WTC11 (cell line): ENCODE data around the gene CTNNA3. TPM values are rescaled to one million over a fixed set of nuclear protein-coding genes. Genes with fewer than 3 reads are reported as not detected.

Experiments used
- ATAC-seq: fragments of 200-7000 bp; cut with Tn5 transposase; 2 replicates; pipeline ENCODE4 v1.10.0; 2021; ENCODE audit warnings: mild to moderate bottlenecking, moderate library complexity
- CTCF ChIA-PET: fragments of 300-600 bp; sonication (Branson Sonifier 250); formaldehyde crosslinking; loops from one replicate; lab custom pipeline; 2021; ENCODE audit warnings: antibody characterized with exemption; lab: Charles Lee
- POLR2A ChIA-PET: fragments of 350-600 bp; sonication (Branson Sonifier 250); formaldehyde crosslinking; loops from one replicate; lab custom pipeline; 2021; ENCODE audit warnings: antibody characterized with exemption; lab: Charles Lee
- DNase-seq: peaks from one replicate; pipeline ENCODE4 v3.0.0; 2021; ENCODE audit warnings: low spot score
- H3K27ac Mint-ChIP-seq: 2 replicates; pipeline ENCODE4 v1.8.0; 2021; ENCODE audit warnings: mixed read lengths
- H3K27me3 Mint-ChIP-seq: 2 replicates; pipeline ENCODE4 v1.8.0; 2021; ENCODE audit warnings: low read depth, mild to moderate bottlenecking, moderate library complexity, mixed read lengths
- H3K36me3 Mint-ChIP-seq: 2 replicates; pipeline ENCODE4 v1.8.0; 2021; ENCODE audit warnings: mixed read lengths
- H3K4me1 Mint-ChIP-seq: 2 replicates; pipeline ENCODE4 v1.8.0; 2022; ENCODE audit warnings: mixed read lengths
- H3K4me3 Mint-ChIP-seq: 2 replicates; pipeline ENCODE4 v1.8.0; 2021; ENCODE audit warnings: mild to moderate bottlenecking, moderate library complexity, mixed read lengths
- H3K9me3 Mint-ChIP-seq: 2 replicates; pipeline ENCODE4 v1.8.0; 2021; ENCODE audit warnings: mixed read lengths
- ATF3 ChIP-seq: sonication (generic); formaldehyde crosslinking; conservative IDR thresholded peaks from 2 replicates; pipeline ENCODE4 v1.8.1; 2022; ENCODE audit warnings: mild to moderate bottlenecking, missing genetic modification reagents
- CBFB ChIP-seq: sonication (generic); formaldehyde crosslinking; IDR thresholded peaks from 2 replicates; pipeline ENCODE4 v1.8.1; 2022; ENCODE audit warnings: mild to moderate bottlenecking, low read depth, missing genetic modification reagents
- FOXK1 ChIP-seq: sonication (generic); formaldehyde crosslinking; IDR thresholded peaks from 2 replicates; pipeline ENCODE4 v1.8.0; 2022; ENCODE audit warnings: mild to moderate bottlenecking, moderate library complexity, missing genetic modification reagents
- IRF2 ChIP-seq: sonication (generic); formaldehyde crosslinking; IDR thresholded peaks from 2 replicates; pipeline ENCODE4 v1.8.0; 2022; ENCODE audit warnings: low read depth, missing genetic modification reagents, borderline replicate concordance
- MAX ChIP-seq: sonication (generic); formaldehyde crosslinking; IDR thresholded peaks from 2 replicates; pipeline ENCODE4 v1.8.0; 2022; ENCODE audit warnings: mild to moderate bottlenecking, missing genetic modification reagents
- NFYB ChIP-seq: sonication (generic); formaldehyde crosslinking; conservative IDR thresholded peaks from 2 replicates; pipeline ENCODE4 v1.8.0; 2022; ENCODE audit warnings: low read depth, missing genetic modification reagents
- SP1 ChIP-seq: sonication (generic); formaldehyde crosslinking; conservative IDR thresholded peaks from 2 replicates; pipeline ENCODE4 v1.8.1; 2022; ENCODE audit warnings: missing genetic modification reagents
- TEAD4 ChIP-seq: sonication (generic); formaldehyde crosslinking; IDR thresholded peaks from 2 replicates; pipeline ENCODE4 v1.8.0; 2022; ENCODE audit warnings: mild to moderate bottlenecking, missing genetic modification reagents
- TP53 ChIP-seq: sonication (generic); formaldehyde crosslinking; IDR thresholded peaks from 2 replicates; pipeline ENCODE4 v1.8.1; 2023; ENCODE audit warnings: mild to moderate bottlenecking, missing genetic modification reagents
- ZNF423 ChIP-seq: fragments of 250-450 bp; sonication (Bioruptor Pico); IDR thresholded peaks from 2 replicates; pipeline ENCODE4 v2.1.2; 2022; ENCODE audit warnings: mild to moderate bottlenecking, moderate library complexity
- ZNF671 ChIP-seq: fragments of 250-450 bp; sonication (Bioruptor Pico); IDR thresholded peaks from 2 replicates; pipeline ENCODE4 v1.8.0; 2021; ENCODE audit warnings: mild to moderate bottlenecking
- ZSCAN18 ChIP-seq: fragments of 250-450 bp; sonication (Bioruptor Pico); IDR thresholded peaks from 2 replicates; pipeline ENCODE4 v2.1.2; 2022; ENCODE audit warnings: mild to moderate bottlenecking, moderate library complexity
- total RNA-seq: library from RNA; stranded (reverse); gene quantifications from 3 replicates; pipeline ENCODE4 v1.2.3, GENCODE V29; 2021
- TF ChIP-seq, protein P1 (sequence below): sonication (generic); formaldehyde crosslinking; IDR thresholded peaks from 2 replicates; pipeline ENCODE4 v1.8.1; 2023; ENCODE audit warnings: mild to moderate bottlenecking, missing genetic modification reagents
- TF ChIP-seq, protein P2 (sequence below): fragments of 250-450 bp; sonication (Bioruptor Pico); IDR thresholded peaks from 2 replicates; pipeline ENCODE4 v1.9.0; 2021; ENCODE audit warnings: moderate library complexity, mild to moderate bottlenecking, inconsistent platforms, borderline replicate concordance
- TF ChIP-seq, protein P3 (sequence below): fragments of 250-450 bp; sonication (Bioruptor Pico); IDR thresholded peaks from 2 replicates; pipeline ENCODE4 v1.8.0; 2021; ENCODE audit warnings: mild to moderate bottlenecking
- TF ChIP-seq, protein P4 (sequence below): sonication (generic); formaldehyde crosslinking; IDR thresholded peaks from 2 replicates; pipeline ENCODE4 v1.8.0; 2022; ENCODE audit warnings: missing genetic modification reagents

CTNNA3 gene
- total RNA-seq, 1 experiment from 2014 or later = 6.1 TPM

- TF ChIP-seq CBFB (CRISPR knock-in tag) (no peak), TP53 (no peak), ZSCAN18 (CRISPR knock-in tag) (no peak), TEAD4 (no peak), SP1 (CRISPR knock-in tag) (no peak), IRF2 (CRISPR knock-in tag) (no peak), ATF3 (CRISPR knock-in tag) (no peak), ZNF423 (CRISPR knock-in tag) (no peak), ZNF671 (CRISPR knock-in tag) (no peak), MAX (no peak), FOXK1 (CRISPR knock-in tag) (no peak), NFYB (CRISPR knock-in tag) (no peak)
- TF ChIP-seq, protein P1, sequence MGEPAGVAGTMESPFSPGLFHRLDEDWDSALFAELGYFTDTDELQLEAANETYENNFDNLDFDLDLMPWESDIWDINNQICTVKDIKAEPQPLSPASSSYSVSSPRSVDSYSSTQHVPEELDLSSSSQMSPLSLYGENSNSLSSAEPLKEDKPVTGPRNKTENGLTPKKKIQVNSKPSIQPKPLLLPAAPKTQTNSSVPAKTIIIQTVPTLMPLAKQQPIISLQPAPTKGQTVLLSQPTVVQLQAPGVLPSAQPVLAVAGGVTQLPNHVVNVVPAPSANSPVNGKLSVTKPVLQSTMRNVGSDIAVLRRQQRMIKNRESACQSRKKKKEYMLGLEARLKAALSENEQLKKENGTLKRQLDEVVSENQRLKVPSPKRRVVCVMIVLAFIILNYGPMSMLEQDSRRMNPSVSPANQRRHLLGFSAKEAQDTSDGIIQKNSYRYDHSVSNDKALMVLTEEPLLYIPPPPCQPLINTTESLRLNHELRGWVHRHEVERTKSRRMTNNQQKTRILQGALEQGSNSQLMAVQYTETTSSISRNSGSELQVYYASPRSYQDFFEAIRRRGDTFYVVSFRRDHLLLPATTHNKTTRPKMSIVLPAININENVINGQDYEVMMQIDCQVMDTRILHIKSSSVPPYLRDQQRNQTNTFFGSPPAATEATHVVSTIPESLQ = no peak
- TF ChIP-seq, protein P2, sequence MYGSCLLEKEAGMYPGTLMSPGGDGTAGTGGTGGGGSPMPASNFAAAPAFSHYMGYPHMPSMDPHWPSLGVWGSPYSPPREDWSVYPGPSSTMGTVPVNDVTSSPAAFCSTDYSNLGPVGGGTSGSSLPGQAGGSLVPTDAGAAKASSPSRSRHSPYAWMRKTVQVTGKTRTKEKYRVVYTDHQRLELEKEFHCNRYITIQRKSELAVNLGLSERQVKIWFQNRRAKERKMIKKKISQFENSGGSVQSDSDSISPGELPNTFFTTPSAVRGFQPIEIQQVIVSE (CRISPR knock-in tag) = no peak
- TF ChIP-seq, protein P3, sequence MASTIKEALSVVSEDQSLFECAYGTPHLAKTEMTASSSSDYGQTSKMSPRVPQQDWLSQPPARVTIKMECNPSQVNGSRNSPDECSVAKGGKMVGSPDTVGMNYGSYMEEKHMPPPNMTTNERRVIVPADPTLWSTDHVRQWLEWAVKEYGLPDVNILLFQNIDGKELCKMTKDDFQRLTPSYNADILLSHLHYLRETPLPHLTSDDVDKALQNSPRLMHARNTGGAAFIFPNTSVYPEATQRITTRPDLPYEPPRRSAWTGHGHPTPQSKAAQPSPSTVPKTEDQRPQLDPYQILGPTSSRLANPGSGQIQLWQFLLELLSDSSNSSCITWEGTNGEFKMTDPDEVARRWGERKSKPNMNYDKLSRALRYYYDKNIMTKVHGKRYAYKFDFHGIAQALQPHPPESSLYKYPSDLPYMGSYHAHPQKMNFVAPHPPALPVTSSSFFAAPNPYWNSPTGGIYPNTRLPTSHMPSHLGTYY (CRISPR knock-in tag) = no peak
- TF ChIP-seq, all 79 proteins: peak for 0
- ATAC-seq = no peak
- peaks cover 14% of the 10 kb centered on the region for H3K4me1 Mint-ChIP-seq
- H3K27me3 Mint-ChIP-seq = no peaks in the 10 kb centered on the region
- DNase-seq = no peak
- CTCF ChIA-PET = no interaction called here
- H3K9me3 Mint-ChIP-seq = no peaks in the 10 kb centered on the region; the same call in 1 of the 2 replicates
- H3K36me3 Mint-ChIP-seq = no peaks in the 10 kb centered on the region
- H3K4me3 Mint-ChIP-seq = no peak overlapping the region
- H3K27ac Mint-ChIP-seq = no peak overlapping the region
- POLR2A ChIA-PET = no interaction called here
These were observed 1157.1 kb downstream of the CTNNA3 start for GRCh38 chr10:66538908-66539307.

DNA sequence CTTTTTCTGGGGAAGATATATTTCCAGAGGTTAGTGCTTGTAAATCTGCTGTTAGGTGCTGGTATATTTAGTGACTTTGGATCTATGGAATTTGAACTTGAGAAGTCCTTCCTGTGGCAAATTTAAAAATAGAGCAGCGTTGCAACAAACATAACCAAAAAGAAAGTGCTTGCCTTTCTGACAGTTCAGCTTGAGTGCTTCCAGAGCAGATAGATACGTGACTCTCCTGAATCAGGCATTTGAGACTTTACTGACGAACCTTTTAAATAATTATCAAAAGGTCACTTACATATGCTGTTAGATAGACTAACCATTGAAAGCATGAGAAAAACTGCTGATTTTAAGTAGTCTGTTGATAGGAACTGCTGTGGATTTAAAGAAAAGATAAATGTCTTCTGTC is 1157.6 kb downstream of the CTNNA3 start:
- DNase-seq (no peak), ATAC-seq (no peak)
- Mint-ChIP-seq H3K27me3 (no peaks in the 10 kb centered on the region), H3K36me3 (no peaks in the 10 kb centered on the region), H3K4me1 (peaks cover 14% of the 10 kb centered on the region), H3K27ac (no peak overlapping the region), H3K9me3 (no peaks in the 10 kb centered on the region; the same call in 1 of the 2 replicates), H3K4me3 (no peak overlapping the region)
- POLR2A ChIA-PET = no interaction called here
- no peak for TF ChIP-seq CBFB (CRISPR knock-in tag)
- TF ChIP-seq, protein P4, sequence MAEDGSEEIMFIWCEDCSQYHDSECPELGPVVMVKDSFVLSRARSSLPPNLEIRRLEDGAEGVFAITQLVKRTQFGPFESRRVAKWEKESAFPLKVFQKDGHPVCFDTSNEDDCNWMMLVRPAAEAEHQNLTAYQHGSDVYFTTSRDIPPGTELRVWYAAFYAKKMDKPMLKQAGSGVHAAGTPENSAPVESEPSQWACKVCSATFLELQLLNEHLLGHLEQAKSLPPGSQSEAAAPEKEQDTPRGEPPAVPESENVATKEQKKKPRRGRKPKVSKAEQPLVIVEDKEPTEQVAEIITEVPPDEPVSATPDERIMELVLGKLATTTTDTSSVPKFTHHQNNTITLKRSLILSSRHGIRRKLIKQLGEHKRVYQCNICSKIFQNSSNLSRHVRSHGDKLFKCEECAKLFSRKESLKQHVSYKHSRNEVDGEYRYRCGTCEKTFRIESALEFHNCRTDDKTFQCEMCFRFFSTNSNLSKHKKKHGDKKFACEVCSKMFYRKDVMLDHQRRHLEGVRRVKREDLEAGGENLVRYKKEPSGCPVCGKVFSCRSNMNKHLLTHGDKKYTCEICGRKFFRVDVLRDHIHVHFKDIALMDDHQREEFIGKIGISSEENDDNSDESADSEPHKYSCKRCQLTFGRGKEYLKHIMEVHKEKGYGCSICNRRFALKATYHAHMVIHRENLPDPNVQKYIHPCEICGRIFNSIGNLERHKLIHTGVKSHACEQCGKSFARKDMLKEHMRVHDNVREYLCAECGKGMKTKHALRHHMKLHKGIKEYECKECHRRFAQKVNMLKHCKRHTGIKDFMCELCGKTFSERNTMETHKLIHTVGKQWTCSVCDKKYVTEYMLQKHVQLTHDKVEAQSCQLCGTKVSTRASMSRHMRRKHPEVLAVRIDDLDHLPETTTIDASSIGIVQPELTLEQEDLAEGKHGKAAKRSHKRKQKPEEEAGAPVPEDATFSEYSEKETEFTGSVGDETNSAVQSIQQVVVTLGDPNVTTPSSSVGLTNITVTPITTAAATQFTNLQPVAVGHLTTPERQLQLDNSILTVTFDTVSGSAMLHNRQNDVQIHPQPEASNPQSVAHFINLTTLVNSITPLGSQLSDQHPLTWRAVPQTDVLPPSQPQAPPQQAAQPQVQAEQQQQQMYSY = no peak
- CTCF ChIA-PET = no interaction called here
